BJ (cell line): ENCODE results near the gene RGMA. TPM values are rescaled to one million over a fixed set of nuclear protein-coding genes. Genes with fewer than 3 reads are reported as not detected.

Experiments used
- CTCF ChIA-PET: fragments of 350-600 bp; formaldehyde crosslinking; extraction: SDS; loops from one replicate; lab custom pipeline; 2021; ENCODE audit warnings: antibody characterized with exemption, inconsistent platforms; lab: Yijun Ruan, JAX
- POLR2A ChIA-PET: fragments of 300-600 bp; sonication (Branson Sonifier 250); formaldehyde crosslinking; extraction: SDS; loops from one replicate; lab custom pipeline; 2021; ENCODE audit warnings: antibody characterized with exemption; lab: Charles Lee
- DNase-seq: peaks from one replicate; pipeline ENCODE4 v3.0.0-alpha.2; 2011; ENCODE audit warnings: low read depth
- H3K27me3 ChIP-seq: 2 replicates; pipeline ENCODE4 v1.6.0; 2011; ENCODE audit warnings: low read length; ENCODE audit not compliant: control insufficient read depth, insufficient read depth
- H3K36me3 ChIP-seq: 2 replicates; pipeline ENCODE4 v1.5.1; 2011; ENCODE audit warnings: low read length; ENCODE audit not compliant: control insufficient read depth, insufficient read depth
- H3K4me3 ChIP-seq: 2 replicates; pipeline ENCODE4 v1.5.1; 2011; ENCODE audit warnings: low read depth, mild to moderate bottlenecking, control low read depth, low read length
- polyA plus RNA-seq: library from polyadenylated mRNA; depleted of rRNA; stranded (reverse); fragments of >200 nt; gene quantifications from 2 replicates; pipeline ENCODE4 v1.2.3, GENCODE V29; 2011; rRNA removed
- TF ChIP-seq, protein P1 (sequence below): IDR thresholded peaks from 2 replicates; pipeline ENCODE4 v1.5.1; 2011; ENCODE audit warnings: low read depth, mild to moderate bottlenecking, control low read depth, inconsistent platforms, low read length, moderate library complexity; ENCODE audit not compliant: insufficient read depth

The RGMA gene
- polyA plus RNA-seq, 1 experiment, result 0.34 TPM

DNA sequence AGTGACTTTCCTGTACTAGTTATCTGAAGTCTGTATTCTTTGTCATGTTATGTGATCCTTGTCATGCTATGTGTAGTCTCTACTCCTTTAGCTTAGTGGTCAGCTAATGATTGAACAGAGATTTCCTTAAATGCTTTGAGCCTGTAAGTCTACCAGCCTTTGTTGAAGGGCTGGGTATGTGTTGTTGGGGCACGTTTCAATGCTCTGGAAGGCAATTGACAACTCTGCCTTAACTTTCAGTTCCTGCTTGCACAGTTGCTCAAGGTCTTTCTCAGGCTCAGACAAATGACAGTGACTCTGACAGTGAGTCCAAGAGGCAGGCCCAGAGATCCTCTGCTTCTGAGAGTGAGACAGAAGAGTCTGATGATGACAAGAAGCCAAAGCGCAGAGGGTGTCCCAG, 99.5 kb downstream of the RGMA start:
- Histone ChIP-seq H3K36me3 (peaks cover 26% of the 10 kb centered on the region), H3K27me3 (no peaks in the 10 kb centered on the region), H3K4me3 (no peak overlapping the region)
- TF ChIP-seq, protein P1, sequence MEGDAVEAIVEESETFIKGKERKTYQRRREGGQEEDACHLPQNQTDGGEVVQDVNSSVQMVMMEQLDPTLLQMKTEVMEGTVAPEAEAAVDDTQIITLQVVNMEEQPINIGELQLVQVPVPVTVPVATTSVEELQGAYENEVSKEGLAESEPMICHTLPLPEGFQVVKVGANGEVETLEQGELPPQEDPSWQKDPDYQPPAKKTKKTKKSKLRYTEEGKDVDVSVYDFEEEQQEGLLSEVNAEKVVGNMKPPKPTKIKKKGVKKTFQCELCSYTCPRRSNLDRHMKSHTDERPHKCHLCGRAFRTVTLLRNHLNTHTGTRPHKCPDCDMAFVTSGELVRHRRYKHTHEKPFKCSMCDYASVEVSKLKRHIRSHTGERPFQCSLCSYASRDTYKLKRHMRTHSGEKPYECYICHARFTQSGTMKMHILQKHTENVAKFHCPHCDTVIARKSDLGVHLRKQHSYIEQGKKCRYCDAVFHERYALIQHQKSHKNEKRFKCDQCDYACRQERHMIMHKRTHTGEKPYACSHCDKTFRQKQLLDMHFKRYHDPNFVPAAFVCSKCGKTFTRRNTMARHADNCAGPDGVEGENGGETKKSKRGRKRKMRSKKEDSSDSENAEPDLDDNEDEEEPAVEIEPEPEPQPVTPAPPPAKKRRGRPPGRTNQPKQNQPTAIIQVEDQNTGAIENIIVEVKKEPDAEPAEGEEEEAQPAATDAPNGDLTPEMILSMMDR, result no peak
- POLR2A ChIA-PET, result no interaction called here
- CTCF ChIA-PET, result interaction anchor here (1.2 to 1.3 kb wide), 2 partner anchors 9 to 12 kb away, joined by 3 read pairs; no protein-coding TSS in a partner anchor
- no peak for DNase-seq

Other genes starting within 250 kb of the RGMA start
- 38.2 and 47.3 TPM in 2 replicates for gene CHD2, start 188.9 kb downstream of the RGMA start, polyA plus RNA-seq